ENCODE data around the gene ARX.

Gene ARX

DNA sequence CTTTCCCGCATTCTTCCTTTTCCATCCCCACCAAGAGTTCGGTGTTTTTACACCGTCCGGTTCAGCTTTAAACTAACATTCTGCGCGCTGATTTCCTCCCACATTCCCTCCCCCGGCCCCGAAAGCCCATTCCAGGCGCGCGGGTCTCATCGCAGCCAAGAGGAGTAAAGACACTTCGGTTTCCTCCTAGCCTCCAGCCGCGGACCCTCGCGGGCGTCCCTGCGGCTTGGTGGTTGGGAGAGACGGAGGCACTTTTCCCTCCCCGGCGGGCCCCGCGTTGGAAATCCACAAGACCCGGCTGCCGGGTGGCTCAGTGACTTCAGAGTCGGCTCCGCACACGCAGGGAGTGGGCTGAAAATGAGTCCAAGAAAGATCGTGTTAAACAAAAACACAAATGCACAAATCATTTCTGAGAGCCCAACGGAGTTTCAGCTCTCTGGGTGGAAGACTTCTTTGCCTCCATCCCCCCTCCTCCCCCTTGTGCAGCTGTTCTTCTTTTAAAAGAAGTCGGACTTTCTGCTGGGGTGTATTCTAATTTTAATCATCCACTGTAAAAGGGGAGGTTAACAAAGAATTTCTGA is 2.0 kb upstream of the ARX start:
- in situ Hi-C loops (cut with HindIII; ENCODE audit: low sequenced_read_pairs): no loop called here

DNA sequence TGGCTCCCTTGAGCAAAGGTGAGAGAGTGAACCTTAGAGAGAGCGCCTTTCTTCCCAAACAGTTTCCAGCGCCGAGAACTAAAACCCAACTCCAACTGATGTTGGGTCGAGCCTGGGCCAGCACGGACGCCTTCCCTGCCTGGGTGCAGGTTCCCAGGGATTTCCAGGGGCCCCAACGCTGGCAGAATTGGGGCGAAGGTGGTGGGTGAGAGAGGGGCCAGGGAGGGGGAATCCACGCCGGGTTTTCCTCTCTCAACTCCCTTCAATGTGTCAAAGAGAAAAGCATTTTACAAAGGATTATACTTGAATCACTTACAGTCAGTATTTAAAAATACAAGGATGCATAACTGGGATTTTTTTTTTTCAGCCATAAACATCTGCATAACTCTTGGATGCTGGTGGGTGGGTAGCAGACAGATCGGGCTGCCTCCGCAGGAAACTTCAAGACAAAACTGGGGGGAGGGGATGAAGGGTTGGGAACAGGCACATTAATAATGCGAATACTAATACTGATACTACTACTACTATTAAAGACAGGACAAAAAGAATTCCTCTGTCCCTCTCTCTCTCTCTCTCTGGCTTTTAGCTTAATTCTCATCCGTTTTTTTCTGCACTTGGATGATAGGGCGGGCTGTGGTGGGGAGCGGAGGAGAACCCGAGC is 1.3 kb upstream of the ARX start:
- in situ Hi-C loops (cut with HindIII; ENCODE audit: low sequenced_read_pairs): no loop called here

DNA sequence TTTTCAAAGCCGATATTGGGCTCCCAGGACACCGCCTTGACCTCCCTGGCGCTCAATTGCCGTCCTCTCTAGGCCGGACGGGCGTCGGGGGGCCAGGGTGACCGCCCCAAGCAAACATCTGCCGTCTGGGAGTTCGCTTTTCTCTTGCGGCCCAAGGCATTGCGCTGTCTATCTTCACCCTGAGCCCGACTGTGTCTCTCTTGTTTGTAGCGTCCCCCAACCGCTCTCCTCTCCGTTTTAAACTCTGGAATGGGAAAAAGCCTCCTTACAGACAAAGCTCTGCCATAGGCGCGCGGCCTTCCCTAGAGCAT is 551 bp upstream of the ARX start:
- in situ Hi-C loops (cut with HindIII; ENCODE audit: low sequenced_read_pairs): no loop called here

DNA sequence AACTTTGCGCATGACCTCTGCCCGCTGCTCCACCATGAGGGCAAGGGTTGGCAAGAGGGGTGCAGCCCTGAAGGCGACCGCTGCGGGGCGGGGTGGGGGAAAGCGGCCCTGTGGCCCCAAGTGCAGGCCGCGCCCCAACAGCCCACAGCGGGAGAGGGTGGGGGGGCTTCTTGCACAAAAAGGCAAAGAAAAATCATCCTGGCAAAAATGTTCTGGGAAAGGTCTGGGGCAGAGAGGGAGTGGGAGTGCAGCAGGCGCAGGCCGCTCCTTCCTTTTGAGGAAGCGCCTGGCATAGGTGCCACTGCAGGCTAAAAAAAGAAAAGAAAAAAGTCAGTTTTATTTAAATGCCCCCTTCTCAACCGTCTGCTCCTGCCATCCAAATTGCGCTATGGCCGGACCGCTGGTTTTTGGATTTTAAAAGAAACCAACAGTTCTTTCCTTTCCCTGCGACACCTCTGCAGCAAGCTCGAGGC is 1.4 kb downstream of the ARX start:
- in situ Hi-C loops (cut with HindIII; ENCODE audit: low sequenced_read_pairs): no loop called here

DNA sequence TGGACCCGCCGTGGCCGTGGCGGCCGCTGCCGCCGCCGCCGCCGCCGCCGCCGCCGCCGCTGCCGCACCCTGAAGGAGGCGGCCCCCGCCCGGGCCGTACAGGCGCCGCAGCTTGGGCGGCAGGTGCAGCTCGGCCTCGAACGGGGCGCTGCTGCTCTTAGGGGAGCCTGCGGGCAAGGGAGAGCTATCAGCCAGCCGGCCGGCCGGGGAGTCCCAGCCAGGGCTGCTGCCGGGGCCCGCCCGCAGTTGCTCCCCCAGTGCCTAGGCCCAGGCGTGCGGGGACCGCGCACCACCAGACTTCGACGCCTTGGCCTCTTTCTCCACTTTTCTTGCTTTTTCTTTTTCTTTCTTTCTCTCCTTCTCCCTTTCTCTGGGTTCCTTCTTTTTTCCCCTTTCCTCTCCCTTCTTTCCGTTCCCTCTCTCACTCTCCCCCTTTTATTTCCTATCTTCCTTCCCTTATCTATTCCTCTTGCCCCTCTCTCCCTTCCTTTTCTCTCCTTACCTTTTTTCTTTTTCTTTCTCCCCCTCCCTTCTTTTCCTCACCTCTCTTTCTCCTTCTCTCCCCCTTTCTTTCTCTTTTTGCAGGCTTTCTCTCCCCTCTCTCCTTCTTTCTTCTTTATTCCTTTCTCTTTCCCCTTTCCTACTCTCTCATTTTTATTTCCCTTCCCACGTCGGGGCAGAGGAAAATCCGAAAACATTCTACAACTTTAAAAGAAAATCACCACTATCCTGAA is 2.0 kb downstream of the ARX start:
- in situ Hi-C loops (cut with HindIII; ENCODE audit: low sequenced_read_pairs): no loop called here

DNA sequence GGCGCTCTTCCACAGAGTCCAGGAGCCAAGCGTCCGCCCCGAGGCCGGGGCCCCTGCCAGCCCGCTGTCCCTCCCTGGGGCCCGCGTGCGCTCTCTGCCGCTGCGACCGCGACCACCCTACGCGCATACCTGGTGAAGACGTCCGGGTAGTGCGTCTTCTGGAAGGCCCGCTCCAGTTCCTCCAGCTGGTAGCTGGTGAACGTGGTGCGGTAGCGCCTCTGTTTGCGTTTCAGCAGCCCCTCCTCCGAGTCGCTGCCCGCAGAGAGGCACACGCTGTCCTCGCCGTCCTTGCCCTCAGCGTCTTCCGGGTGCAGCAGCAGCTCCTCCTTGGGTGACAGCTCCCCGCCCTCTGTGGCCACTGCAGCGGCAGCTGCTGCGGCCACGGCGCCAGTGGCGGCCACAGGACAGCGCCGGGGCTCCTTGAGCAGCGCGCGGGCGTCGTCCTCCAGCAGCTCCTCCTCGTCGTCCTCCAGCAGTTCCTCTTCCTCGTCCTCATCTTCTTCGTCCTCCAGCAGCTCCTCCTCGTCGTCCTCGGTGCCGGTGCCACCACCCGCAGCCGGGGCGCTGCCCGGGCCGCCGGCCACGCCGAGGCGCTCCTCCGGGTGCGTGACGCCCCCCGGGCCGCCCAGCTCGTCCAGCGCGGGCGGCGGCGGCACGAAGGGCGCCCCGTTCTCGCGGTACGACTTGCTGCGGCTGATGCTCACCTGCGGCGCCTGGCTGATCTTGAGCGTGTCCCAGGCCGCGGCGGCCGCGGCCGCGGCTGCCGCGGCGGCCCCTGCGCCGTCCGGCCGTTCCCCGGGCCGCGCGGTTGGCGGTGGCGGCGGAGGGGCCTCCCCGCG is 2.8 kb downstream of the ARX start:
- in situ Hi-C loops (cut with HindIII; ENCODE audit: low sequenced_read_pairs): no loop called here

DNA sequence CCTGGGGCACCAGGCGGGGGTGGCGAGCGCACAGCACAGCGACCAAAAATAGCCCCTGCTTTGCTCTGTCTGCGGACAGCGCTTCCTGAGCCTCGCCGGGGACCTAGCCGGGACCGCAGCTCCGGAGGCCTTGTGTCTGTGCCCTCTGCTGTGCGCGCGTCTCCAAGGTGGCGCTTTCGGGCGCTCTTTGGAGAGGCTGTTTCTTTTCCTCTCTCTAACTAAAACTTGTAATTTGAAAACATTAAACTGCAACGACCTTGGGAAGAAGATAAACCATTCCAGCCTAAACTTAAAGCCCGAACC is 3.4 kb downstream of the ARX start:
- in situ Hi-C loops (cut with HindIII; ENCODE audit: low sequenced_read_pairs): no loop called here

DNA sequence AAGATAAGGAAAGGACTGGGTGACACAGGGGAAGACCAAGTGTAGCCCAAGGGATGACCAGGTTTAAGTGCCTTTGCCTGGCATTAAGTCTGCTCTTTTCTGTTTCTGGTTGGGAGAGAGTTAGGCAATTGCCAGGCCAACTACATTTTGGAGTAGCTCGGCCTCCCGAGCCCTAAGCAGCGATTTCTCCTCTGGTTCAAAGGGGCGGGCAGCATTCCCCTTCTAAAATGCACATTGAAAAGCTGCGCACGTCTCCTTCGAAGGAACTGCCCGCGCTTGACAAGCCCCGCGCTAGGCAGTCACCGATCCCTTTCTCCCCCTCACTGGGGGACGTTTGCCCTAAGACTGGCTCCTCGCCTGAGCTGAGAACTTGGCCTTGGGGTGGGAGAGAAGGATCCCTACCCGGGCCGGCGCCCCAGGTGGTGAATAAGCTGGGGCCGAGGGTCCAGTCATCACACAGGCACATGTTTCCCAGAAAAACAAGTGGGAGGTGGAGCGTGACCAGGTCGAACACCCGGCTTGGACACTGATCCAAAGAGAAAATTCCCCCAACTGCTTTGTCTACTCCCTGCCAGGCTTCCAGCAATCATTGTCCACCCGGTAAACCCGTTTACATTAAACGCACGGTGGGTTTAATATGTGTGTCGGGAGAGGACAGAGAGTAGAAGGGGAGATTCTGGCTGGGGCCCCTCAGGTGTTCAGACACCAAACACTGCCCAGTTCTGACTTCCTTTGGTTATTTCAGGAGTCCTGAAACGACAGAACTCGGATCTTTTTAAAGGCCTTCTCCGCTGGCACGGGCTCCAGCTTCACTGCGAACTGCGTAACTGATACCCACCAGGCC is 4.0 kb downstream of the ARX start:
- in situ Hi-C loops (cut with HindIII; ENCODE audit: low sequenced_read_pairs): no loop called here

DNA sequence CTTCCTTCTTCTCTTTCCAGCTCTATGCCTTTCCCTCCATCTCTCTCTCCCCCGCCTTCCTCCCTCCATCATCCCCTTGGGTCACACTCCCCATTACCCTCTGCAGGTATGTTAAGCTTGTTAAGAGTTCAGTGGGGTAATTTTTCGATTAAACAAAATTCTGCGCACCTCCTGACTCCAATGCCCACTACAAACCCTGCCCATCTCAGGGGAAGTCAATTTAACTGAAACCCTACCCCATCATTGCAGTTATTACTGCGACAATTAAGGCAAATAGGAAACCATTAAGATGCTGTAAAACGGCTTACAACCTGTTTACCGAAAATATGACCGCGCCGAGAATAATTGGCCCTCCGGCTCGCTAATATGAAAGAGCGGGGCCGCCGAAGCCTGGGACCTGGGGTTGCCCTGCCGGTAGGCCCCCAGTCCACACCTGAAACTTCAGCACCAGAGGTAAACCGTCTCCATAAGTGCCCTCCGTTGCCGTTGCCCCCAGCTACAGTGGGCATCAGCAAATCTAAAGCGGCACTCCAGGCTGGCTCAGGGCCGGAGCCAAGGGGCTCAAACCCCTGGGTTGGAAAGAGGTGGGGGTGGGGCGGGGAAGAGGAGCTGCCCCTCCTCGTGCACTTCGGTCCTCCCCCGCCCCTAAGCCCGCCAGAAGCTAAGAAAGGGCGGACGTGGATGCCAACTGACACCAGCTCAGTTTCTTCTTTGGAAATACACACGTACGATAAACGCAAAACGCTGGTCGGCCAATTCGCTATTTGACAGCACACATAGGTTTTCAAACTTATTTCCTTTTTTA is 4.8 kb downstream of the ARX start:
- in situ Hi-C loops (cut with HindIII; ENCODE audit: low sequenced_read_pairs): no loop called here

DNA sequence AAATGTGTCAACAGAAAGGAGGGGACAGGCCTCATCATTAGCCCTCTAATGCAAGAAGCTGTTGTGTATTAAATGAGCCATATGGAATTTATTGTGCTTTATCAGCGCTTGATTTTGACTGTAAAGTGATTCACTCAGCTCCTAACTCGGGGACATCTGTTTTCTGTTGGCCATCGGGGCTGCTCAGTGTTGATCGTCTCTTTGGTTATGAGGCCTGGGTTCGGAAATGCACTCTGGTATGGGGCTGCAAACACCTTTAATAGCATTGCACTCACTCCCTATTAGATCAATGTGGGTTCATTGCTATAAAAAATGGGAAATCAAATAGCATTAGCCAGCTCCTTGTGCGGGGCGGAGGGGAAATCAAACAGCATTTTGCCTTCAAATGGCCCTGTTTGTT is 6.4 kb downstream of the ARX start:
- in situ Hi-C loops (cut with HindIII; ENCODE audit: low sequenced_read_pairs): no loop called here

DNA sequence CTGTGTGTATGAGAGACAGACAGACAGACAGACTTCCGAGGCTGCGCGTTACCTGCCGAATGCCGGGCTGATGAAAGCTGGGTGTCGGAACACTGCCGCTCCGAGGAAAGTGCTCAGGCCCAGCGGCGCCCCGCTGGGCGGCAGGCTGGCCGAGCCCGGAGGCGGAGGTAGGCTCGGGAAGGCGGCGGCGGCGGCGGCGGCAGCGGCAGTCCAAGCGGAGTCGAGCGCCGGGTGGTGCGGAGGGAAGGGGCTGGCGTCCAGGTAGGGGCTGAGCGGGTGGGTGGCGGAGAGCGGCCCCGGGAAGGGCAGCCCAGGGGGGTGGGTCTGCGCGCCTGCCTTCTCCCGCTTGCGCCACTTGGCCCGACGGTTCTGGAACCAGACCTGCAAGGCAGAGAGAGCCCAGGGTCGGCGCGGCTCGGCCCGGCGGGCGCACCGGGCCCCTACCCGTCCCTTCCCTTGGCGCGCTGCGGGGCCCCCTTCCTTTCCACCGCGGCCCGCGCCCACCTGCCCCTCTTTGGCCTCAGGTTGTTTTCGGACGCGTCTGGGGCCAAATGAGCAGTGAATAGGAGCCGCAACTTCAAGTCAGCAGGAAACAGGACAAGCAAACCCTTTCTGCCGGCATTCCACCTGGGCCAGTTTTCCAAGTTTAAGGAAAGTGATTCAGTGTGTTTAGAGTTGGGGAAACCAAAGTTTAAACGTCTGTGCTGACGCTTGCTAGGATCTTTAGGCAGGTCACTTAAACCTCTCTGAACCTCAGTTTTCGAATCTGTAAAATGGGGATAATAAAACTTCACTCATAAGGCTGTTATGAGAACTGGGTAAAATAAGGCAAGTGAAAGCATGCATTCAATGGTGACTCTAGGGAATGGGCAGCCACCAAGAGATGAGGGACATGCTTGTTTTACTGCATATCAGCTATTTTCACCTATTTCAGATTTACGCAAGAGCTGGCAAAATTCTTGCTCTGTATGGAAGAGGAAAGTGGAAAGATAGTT is 8.4 kb downstream of the ARX start:
- in situ Hi-C loops (cut with HindIII; ENCODE audit: low sequenced_read_pairs): no loop called here

DNA sequence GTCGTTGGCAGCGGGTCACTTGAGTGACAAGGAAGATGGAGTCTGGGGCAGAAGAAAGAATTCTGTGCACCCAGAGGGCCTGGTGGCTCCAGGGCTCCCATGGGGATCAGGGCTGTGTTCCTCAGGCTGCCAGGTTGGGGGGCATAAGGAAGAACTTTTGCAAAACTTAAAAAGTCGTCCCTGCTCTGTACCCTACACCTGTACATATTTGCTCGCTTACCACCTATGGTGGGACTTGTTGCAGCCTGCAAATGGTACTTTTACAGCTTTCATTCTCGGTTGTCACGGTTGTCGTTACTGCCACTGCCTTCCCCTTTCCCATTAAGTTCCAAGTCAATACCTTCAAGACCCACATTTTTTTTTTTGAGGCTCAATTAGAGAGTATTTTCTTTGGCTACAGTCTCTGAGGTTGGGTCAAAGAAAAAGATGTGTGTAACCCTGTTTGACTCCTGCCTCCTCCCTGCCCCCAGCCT is 9.1 kb downstream of the ARX start:
- in situ Hi-C loops (cut with HindIII; ENCODE audit: low sequenced_read_pairs): no loop called here

DNA sequence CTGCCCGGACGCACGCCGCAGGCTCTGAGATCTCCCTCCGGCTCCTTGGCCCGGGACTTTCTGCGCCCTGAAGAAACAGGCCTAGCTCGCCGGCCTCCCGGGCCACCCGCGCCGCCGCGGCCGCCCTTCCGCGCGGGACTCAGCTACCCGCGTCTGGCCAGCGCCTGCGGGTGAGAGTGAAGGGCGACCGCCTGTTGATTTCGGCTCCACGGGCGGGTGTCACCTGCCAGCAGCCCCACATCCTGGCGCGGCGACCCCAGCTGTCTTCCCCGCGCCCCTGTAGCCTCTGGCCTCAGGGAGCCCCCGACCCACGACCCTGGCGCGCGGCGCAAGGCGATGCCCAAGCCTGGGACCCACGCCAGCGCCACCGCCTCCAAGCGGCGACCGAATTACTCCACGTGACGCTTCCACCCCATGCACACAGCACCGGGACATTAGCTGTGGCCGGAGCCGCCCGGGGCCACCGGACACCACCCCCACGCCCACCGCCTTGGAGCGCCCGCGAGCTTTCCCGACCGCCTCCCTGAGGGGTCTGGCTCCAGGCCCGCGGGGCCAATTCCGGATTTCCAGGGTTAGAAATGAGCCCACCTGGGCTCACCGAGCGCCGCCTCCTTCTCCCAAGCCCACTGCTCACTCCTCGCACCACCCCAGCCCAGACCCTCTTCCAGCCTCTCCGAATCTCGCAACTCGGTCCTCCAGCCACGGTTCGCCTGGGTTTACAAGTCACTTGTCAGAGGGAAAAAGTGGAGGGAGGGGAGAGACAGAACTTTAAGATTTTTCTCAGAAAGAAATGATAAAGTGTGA is 10.2 kb downstream of the ARX start:
- in situ Hi-C loops (cut with HindIII; ENCODE audit: low sequenced_read_pairs): no loop called here

DNA sequence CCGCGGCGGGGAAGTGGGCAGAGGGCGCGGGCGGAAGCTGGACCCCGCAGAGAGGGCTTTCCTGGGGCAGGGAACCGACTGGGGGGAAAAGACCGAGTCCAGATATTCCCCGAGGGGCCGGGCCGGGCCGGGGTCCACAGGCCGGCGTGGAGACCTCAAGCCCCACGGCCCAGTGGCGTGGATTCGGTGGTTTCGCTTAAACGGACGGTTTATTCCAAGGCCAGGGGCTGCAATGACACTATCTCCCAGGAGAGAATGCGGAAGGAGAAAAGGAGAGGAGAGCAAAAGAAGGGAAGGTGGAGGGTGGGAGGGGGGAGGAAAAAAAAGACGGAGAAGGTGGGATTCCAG is 10.8 kb downstream of the ARX start:
- in situ Hi-C loops (cut with HindIII; ENCODE audit: low sequenced_read_pairs): no loop called here

DNA sequence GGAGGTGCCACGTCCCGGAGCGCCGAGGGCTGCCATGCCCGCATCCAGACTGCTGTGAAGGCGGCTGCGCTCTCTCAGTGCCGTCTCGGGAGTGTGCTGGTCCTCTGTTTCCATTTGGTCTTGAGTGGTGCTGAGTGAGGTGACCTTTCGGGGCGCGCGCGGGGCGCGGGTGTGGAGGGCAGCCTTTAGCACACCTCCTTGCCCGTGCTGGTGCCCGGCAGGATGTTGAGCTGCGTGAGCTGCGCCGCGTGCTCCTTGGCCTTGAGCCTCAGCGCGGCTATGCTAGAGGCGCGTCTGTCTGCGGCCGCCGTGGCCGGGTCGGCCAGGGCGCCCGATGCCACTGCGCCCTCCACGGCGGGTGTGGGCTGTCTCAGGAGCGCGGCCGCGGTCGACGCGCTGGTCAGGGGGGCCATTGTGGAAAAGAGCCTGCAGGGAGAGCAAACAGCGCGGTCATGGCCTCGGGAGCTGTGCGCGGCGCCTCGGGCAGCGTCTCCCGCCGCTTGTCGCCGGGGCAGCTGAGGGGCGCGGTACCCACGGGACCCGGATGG is 11.2 kb downstream of the ARX start:
- in situ Hi-C loops (cut with HindIII; ENCODE audit: low sequenced_read_pairs): no loop called here

DNA sequence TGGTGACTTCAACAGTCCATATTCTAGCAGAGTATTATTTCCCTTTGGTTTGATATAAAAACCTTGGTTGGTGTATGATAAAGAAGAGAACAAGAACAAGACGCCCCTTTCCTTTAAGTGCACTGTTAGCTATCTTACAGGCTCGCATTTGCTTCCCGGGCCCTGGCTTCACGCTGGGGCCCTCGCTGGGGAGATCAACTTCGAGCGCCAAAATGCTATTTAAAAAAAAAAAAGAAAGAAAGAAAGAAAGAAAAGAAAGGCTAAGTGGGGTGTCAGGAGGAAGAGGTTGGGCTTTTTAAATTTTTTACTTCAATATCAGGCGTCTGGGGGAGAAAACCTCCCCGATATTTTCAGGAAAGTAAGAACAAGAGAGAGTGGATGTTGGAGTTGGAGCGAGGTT is 11.7 kb downstream of the ARX start:
- in situ Hi-C loops (cut with HindIII; ENCODE audit: low sequenced_read_pairs): no loop called here

DNA sequence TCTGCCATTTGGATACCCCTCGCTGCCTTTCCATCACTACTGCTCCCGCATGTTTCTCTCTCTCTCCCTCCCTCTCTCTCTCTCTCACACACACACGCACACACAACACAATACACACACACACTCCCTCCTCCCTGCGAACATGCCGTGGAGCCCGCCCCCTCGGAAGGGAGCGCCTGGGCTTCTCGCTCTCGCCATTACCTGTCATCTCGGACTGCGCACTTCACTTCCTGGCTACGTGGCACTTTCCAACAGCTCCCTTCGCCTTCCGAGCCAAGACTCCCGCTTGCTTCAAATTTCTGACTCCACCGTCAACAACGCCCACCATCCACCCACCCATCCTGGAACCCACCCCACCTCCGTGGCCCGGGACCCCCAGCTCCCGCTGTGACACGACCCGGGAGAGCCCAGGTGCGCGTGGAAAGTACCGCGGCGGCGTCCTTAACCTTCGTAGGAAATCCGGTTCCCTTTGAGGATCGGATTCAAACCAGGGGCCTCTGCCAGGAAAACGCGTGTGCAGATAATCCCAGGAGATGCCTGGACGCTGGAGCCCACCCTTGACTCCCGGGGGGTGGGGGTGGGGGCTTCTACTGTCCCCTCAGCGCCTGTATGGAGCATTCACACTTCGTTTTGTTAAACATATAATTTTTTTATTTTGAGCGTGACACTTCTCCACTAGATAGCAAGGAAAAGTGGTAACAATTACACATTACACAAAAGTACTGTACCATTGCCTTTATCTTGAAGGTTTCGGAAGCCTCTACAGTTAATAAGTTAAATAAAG is 12.5 kb downstream of the ARX start:
- in situ Hi-C loops (cut with HindIII; ENCODE audit: low sequenced_read_pairs): no loop called here
